ENCODE data around the gene CSNK2A2. TPM values are rescaled to one million over a fixed set of nuclear protein-coding genes. Genes with fewer than 3 reads are reported as not detected.

CSNK2A2 gene
- total and polyA plus RNA-seq, 9 of the 15 experiments (the other 6 are each of a cell fraction or from before 2014, with no cell fraction given), result 20.8 to 109 (median 44.7) TPM

DNA sequence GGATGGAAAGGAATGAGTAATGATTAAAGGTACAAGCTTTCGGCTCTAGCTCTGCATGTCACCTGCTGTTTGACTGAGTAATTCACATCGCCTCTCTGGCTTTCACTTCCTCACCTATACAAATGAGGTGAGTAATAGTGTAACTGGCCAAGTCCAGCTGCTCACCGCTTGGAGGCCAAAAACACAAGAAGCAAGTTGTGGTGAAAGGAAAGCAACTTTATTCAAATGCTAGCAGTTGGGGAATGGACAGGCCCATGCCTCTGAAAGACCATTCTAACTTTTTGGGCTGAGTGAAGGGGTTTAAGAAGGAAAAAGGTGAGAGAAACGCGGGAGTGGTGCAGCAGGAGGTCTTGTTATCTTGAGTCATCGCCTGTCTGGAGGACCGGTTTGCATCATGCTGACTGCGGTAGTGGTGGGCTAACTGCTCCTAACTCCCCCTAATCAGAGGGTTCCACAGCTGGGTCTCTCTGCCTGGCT lies 45.7 kb upstream of the CSNK2A2 start (continued):
- TF ChIP-seq FOSL1 (tag; conservative IDR thresholded peaks at IDR 0.05) (peak; percentile 44), ETV1 (tag; conservative IDR thresholded peaks at IDR 0.05; ENCODE audit: low read depth) (no peak), SPI1 (IDR thresholded peaks at IDR 0.05; ENCODE audit: borderline replicate concordance, low read depth, low read length) (peak; percentile 50; the same call in 1 of the 2 replicates), ZBTB1 (CRISPR knock-in tag; IDR thresholded peaks at IDR 0.05; ENCODE audit: borderline replicate concordance, low read depth) (no peak), CEBPG (CRISPR knock-in tag; IDR thresholded peaks at IDR 0.05) (no peak; the same call in 1 of the 2 replicates), CEBPG (tag; conservative IDR thresholded peaks at IDR 0.05 in 1 of 2, IDR thresholded peaks at IDR 0.05 in 1 of 2) (peak in 1 of 2 experiments; percentile 38; a peak in 1 of 4 replicates), RFX1 (IDR thresholded peaks at IDR 0.05) (no peak), NEUROD1 (IDR thresholded peaks at IDR 0.05; ENCODE audit: borderline replicate concordance, low read depth, low read length, partially characterized antibody) (no peak), U2AF2 (optimal IDR thresholded peaks at IDR 0.05; ENCODE audit: low read depth, low read length) (no peak)
- TF ChIP-seq, protein P1, sequence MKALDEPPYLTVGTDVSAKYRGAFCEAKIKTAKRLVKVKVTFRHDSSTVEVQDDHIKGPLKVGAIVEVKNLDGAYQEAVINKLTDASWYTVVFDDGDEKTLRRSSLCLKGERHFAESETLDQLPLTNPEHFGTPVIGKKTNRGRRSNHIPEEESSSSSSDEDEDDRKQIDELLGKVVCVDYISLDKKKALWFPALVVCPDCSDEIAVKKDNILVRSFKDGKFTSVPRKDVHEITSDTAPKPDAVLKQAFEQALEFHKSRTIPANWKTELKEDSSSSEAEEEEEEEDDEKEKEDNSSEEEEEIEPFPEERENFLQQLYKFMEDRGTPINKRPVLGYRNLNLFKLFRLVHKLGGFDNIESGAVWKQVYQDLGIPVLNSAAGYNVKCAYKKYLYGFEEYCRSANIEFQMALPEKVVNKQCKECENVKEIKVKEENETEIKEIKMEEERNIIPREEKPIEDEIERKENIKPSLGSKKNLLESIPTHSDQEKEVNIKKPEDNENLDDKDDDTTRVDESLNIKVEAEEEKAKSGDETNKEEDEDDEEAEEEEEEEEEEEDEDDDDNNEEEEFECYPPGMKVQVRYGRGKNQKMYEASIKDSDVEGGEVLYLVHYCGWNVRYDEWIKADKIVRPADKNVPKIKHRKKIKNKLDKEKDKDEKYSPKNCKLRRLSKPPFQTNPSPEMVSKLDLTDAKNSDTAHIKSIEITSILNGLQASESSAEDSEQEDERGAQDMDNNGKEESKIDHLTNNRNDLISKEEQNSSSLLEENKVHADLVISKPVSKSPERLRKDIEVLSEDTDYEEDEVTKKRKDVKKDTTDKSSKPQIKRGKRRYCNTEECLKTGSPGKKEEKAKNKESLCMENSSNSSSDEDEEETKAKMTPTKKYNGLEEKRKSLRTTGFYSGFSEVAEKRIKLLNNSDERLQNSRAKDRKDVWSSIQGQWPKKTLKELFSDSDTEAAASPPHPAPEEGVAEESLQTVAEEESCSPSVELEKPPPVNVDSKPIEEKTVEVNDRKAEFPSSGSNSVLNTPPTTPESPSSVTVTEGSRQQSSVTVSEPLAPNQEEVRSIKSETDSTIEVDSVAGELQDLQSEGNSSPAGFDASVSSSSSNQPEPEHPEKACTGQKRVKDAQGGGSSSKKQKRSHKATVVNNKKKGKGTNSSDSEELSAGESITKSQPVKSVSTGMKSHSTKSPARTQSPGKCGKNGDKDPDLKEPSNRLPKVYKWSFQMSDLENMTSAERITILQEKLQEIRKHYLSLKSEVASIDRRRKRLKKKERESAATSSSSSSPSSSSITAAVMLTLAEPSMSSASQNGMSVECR (CRISPR knock-in tag; IDR thresholded peaks at IDR 0.05), result no peak
- TF ChIP-seq, protein P2, sequence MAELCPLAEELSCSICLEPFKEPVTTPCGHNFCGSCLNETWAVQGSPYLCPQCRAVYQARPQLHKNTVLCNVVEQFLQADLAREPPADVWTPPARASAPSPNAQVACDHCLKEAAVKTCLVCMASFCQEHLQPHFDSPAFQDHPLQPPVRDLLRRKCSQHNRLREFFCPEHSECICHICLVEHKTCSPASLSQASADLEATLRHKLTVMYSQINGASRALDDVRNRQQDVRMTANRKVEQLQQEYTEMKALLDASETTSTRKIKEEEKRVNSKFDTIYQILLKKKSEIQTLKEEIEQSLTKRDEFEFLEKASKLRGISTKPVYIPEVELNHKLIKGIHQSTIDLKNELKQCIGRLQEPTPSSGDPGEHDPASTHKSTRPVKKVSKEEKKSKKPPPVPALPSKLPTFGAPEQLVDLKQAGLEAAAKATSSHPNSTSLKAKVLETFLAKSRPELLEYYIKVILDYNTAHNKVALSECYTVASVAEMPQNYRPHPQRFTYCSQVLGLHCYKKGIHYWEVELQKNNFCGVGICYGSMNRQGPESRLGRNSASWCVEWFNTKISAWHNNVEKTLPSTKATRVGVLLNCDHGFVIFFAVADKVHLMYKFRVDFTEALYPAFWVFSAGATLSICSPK (IDR thresholded peaks at IDR 0.05; ENCODE audit: borderline replicate concordance), result no peak
- TF ChIP-seq, protein P3, sequence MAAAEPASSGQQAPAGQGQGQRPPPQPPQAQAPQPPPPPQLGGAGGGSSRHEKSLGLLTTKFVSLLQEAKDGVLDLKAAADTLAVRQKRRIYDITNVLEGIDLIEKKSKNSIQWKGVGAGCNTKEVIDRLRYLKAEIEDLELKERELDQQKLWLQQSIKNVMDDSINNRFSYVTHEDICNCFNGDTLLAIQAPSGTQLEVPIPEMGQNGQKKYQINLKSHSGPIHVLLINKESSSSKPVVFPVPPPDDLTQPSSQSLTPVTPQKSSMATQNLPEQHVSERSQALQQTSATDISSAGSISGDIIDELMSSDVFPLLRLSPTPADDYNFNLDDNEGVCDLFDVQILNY (CRISPR knock-in tag; IDR thresholded peaks at IDR 0.05), result no peak
- TF ChIP-seq, protein P4, sequence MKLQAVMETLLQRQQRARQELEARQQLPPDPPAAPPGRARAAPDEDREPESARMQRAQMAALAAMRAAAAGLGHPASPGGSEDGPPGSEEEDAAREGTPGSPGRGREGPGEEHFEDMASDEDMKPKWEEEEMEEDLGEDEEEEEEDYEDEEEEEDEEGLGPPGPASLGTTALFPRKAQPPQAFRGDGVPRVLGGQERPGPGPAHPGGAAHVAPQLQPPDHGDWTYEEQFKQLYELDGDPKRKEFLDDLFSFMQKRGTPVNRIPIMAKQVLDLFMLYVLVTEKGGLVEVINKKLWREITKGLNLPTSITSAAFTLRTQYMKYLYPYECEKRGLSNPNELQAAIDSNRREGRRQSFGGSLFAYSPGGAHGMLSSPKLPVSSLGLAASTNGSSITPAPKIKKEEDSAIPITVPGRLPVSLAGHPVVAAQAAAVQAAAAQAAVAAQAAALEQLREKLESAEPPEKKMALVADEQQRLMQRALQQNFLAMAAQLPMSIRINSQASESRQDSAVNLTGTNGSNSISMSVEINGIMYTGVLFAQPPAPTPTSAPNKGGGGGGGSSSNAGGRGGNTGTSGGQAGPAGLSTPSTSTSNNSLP (IDR thresholded peaks at IDR 0.05; ENCODE audit: borderline replicate concordance, low read depth, low read length), result no peak
- TF ChIP-seq, protein P5, sequence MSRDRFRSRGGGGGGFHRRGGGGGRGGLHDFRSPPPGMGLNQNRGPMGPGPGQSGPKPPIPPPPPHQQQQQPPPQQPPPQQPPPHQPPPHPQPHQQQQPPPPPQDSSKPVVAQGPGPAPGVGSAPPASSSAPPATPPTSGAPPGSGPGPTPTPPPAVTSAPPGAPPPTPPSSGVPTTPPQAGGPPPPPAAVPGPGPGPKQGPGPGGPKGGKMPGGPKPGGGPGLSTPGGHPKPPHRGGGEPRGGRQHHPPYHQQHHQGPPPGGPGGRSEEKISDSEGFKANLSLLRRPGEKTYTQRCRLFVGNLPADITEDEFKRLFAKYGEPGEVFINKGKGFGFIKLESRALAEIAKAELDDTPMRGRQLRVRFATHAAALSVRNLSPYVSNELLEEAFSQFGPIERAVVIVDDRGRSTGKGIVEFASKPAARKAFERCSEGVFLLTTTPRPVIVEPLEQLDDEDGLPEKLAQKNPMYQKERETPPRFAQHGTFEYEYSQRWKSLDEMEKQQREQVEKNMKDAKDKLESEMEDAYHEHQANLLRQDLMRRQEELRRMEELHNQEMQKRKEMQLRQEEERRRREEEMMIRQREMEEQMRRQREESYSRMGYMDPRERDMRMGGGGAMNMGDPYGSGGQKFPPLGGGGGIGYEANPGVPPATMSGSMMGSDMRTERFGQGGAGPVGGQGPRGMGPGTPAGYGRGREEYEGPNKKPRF (IDR thresholded peaks at IDR 0.05; ENCODE audit: low read depth, low read length), result no peak

Measured in K562 (cell line).